Mesenchymal stem cell (in vitro differentiated cells and primary cell): ENCODE data around the gene ZBTB7C.
A peak's percentile ranks its signal among the peaks of the same experiment; 100 is the strongest.

Experiments used
- DNase-seq: peaks from one replicate; pipeline ENCODE4 v3.0.0-alpha.2; 2013
- H2AFZ ChIP-seq: one replicate; pipeline ENCODE4 v1.6.1; 2013; ENCODE audit warnings: low read depth, mild to moderate bottlenecking, control low read depth, inconsistent platforms, low read length, moderate library complexity
- H2AK5ac ChIP-seq: 2 replicates; pipeline ENCODE4 v1.6.1; 2013; ENCODE audit warnings: low read length, moderate library complexity, mild to moderate bottlenecking, inconsistent platforms; ENCODE audit not compliant: severe bottlenecking
- H2BK120ac ChIP-seq: one replicate; pipeline ENCODE4 v1.6.1; 2013; ENCODE audit warnings: low read depth, mild to moderate bottlenecking, inconsistent platforms, low read length, moderate library complexity
- H2BK12ac ChIP-seq, 2 experiments: one replicate each; pipeline ENCODE4 v1.6.1; 2013; ENCODE audit warnings: inconsistent platforms in 2 of 2, low read length in 2 of 2, mild to moderate bottlenecking in 2 of 2, moderate library complexity in 2 of 2, control low read depth in 1 of 2
- H2BK15ac ChIP-seq: one replicate; pipeline ENCODE4 v1.6.1; 2013; ENCODE audit warnings: mild to moderate bottlenecking, low read depth, inconsistent platforms; ENCODE audit not compliant: poor library complexity, severe bottlenecking
- H2BK5ac ChIP-seq: 2 replicates; pipeline ENCODE4 v1.6.1; 2013; ENCODE audit warnings: low read depth, mild to moderate bottlenecking, low read length, control low read depth, inconsistent platforms; ENCODE audit not compliant: poor library complexity, severe bottlenecking
- H3K14ac ChIP-seq, 2 experiments: one replicate each; pipeline ENCODE4 v1.6.1; 2013; ENCODE audit warnings: inconsistent platforms in 2 of 2, low read length in 2 of 2, control low read depth in 1 of 2, mild to moderate bottlenecking in 1 of 2, moderate library complexity in 1 of 2
- H3K18ac ChIP-seq, 2 experiments: one replicate each; pipeline ENCODE4 v1.6.1; 2013; ENCODE audit warnings: inconsistent platforms in 2 of 2, low read length in 2 of 2, control low read depth in 1 of 2, low read depth in 1 of 2, mild to moderate bottlenecking in 1 of 2
- H3K23ac ChIP-seq, 2 experiments: one replicate each; pipeline ENCODE4 v1.6.1; 2013; ENCODE audit warnings: inconsistent platforms in 2 of 2, low read length in 2 of 2, mild to moderate bottlenecking in 2 of 2, moderate library complexity in 2 of 2, control low read depth in 1 of 2
- H3K27ac ChIP-seq: 2 replicates; pipeline ENCODE4 v1.5.1; 2013; ENCODE audit warnings: mild to moderate bottlenecking, moderate library complexity, low read length, control low read depth, inconsistent platforms; ENCODE audit not compliant: poor library complexity, severe bottlenecking
- H3K27me3 ChIP-seq, 2 experiments: 2 replicates each; pipeline versions ENCODE4 v1.6.1 to v1.7.0; 2013; ENCODE audit warnings: low read length in 2 of 2, mild to moderate bottlenecking in 2 of 2, moderate library complexity in 2 of 2, control low read depth in 1 of 2, inconsistent platforms in 1 of 2; ENCODE audit not compliant: control insufficient read depth in 1 of 2, insufficient read depth in 1 of 2
- H3K36me3 ChIP-seq, 2 experiments: 2 replicates each; pipeline versions ENCODE4 v1.6.1 to v1.7.0; 2013; ENCODE audit warnings: low read length in 2 of 2, control low read depth in 1 of 2, inconsistent platforms in 1 of 2, low read depth in 1 of 2, mild to moderate bottlenecking in 1 of 2; ENCODE audit not compliant: insufficient read depth in 2 of 2, control insufficient read depth in 1 of 2
- H3K4ac ChIP-seq, 2 experiments: one replicate each; pipeline ENCODE4 v1.6.1; 2013; ENCODE audit warnings: inconsistent platforms in 2 of 2, low read length in 2 of 2, mild to moderate bottlenecking in 2 of 2, moderate library complexity in 2 of 2, control low read depth in 1 of 2, low read depth in 1 of 2
- H3K4me1 ChIP-seq: 2 replicates; pipeline ENCODE4 v1.6.1; 2013; ENCODE audit warnings: low read depth, low read length, control low read depth; ENCODE audit not compliant: control insufficient read depth, insufficient read depth
- H3K4me2 ChIP-seq: 2 replicates; pipeline ENCODE4 v1.6.1; 2013; ENCODE audit warnings: low read length, mild to moderate bottlenecking, inconsistent platforms; ENCODE audit not compliant: poor library complexity, severe bottlenecking
- H3K4me3 ChIP-seq, 2 experiments: 2 replicates each; pipeline versions ENCODE4 v1.5.1 to v1.7.0; 2013; ENCODE audit warnings: low read length in 2 of 2, mild to moderate bottlenecking in 2 of 2, control low read depth in 1 of 2, low read depth in 1 of 2; ENCODE audit not compliant: insufficient read depth in 1 of 2
- H3K79me1 ChIP-seq: replicated peaks from 2 replicates; pipeline ENCODE4 v1.6.1; 2013; ENCODE audit warnings: mild to moderate bottlenecking, control low read depth, low read length, inconsistent platforms; ENCODE audit not compliant: poor library complexity, severe bottlenecking
- H3K9ac ChIP-seq: 2 replicates; pipeline ENCODE4 v1.7.0; 2013; ENCODE audit warnings: mild to moderate bottlenecking, low read length, moderate library complexity
- H3K9me3 ChIP-seq: 2 replicates; pipeline ENCODE4 v1.7.0; 2013; ENCODE audit warnings: mild to moderate bottlenecking, low read length; ENCODE audit not compliant: control insufficient read depth
- H4K8ac ChIP-seq: one replicate; pipeline ENCODE4 v1.6.1; 2013; ENCODE audit warnings: inconsistent platforms, mild to moderate bottlenecking, low read length, moderate library complexity
- H4K91ac ChIP-seq: one replicate; pipeline ENCODE4 v1.6.1; 2013; ENCODE audit warnings: mild to moderate bottlenecking, low read length, inconsistent platforms
- WGBS: methylation state at CpG from one replicate; pipeline ENCODE4 v1.1.7; 2013; ENCODE audit warnings: mixed read lengths; 5-methylcytosine and 5-hydroxymethylcytosine counted together

ZBTB7C gene

DNA sequence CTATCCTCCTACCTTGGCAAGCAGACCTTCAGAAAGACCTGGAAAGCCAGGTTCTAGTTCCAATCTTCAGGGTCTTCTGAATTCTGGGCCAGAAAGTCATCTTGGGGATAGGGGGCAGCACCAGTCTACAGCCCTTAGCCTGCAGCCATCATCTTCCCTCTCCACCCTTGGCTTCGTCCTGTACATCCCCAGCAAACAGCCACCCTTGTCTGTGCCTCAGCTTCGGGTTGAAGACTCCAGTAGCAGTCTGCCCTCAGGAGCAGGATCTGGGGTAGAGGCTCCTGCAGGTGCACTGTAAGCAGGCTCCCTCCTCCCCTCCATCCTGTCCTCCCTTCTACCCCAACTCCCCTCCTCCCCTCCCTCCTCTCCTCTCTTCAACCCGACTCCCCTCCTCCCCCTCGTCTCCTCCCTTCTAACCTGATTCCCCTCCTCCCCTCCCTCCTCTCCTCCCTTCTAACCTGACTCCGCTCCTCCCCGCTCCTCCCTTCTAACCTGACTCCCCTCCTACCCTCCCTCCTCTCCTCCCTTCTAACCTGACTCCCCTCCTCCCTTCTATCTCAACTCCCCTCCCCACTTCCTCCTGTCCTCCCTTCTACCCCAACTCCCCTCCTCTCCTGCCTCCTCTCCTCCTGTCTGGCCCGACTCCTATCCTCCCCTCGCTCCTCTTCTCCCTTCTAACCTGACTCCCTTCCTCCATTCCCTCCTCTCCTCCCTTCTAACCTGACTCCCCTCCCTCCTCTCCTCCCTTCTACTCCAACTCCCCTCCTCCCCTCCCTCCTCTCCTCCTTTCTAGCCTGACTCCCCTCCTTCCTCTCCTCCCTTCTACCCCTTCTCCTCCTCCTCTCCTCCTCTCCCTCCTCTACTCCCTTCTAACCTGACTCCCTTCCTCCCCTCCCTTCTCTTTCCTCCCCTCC, 388.6 kb downstream of the ZBTB7C start:
- H3K4me2 ChIP-seq, result no peak overlapping the region
- H3K4ac ChIP-seq, result no peak overlapping the region
- H2BK15ac ChIP-seq, result no peak overlapping the region
- H3K18ac ChIP-seq, result no peak overlapping the region
- H3K23ac ChIP-seq, result no peak overlapping the region
- H2BK120ac ChIP-seq, result no peak overlapping the region
- no peak overlapping the region for H3K27ac ChIP-seq
- H3K9me3 ChIP-seq, result no peaks in the 10 kb centered on the region
- no peak overlapping the region for H3K9ac ChIP-seq
- H2BK5ac ChIP-seq, result no peak overlapping the region
- no peak overlapping the region for H3K4me3 ChIP-seq
- WGBS, result 41% methylated on average over 8 of the region's 8 CpGs
- H3K36me3 ChIP-seq, result no peaks in the 10 kb centered on the region
- H2AFZ ChIP-seq, result no peak overlapping the region
- DNase-seq, result no peak
- peaks cover 28 to 29% of the 10 kb centered on the region in 2 experiments for H3K27me3 ChIP-seq
- no peak overlapping the region for H2BK12ac ChIP-seq
- H3K4me1 ChIP-seq, result peaks cover 11% of the 10 kb centered on the region
- H4K91ac ChIP-seq, result no peak overlapping the region
- no peaks in the 10 kb centered on the region for H3K79me1 ChIP-seq
- H4K8ac ChIP-seq, result no peak overlapping the region
- no peak overlapping the region for H2AK5ac ChIP-seq
- H3K14ac ChIP-seq, result no peak overlapping the region

GRCh38 chr18:48019557-48020325, 389.4 kb downstream of the ZBTB7C start:
- Histone ChIP-seq H2BK120ac (no peak overlapping the region), H3K4me3 (no peak overlapping the region), H2AK5ac (no peak overlapping the region), H4K91ac (no peak overlapping the region), H3K9me3 (no peaks in the 10 kb centered on the region), H3K79me1 (no peaks in the 10 kb centered on the region), H3K4ac (no peak overlapping the region), H3K27me3 (peaks cover 28 to 29% of the 10 kb centered on the region in 2 experiments), H3K4me1 (peaks cover 11% of the 10 kb centered on the region), H3K18ac (no peak overlapping the region), H3K23ac (no peak overlapping the region), H3K14ac (no peak overlapping the region), H2BK5ac (no peak overlapping the region), H3K36me3 (no peaks in the 10 kb centered on the region), H2BK12ac (no peak overlapping the region), H3K4me2 (no peak overlapping the region), H3K9ac (no peak overlapping the region), H4K8ac (no peak overlapping the region), H3K27ac (no peak overlapping the region), H2BK15ac (no peak overlapping the region), H2AFZ (no peak overlapping the region)
- DNase-seq, result no peak
- 66% methylated on average over 6 of the region's 6 CpGs for WGBS

GRCh38 chr18:48018851-48019250, 390.3 kb downstream of the ZBTB7C start:
- Histone ChIP-seq H3K23ac (no peak overlapping the region), H2AK5ac (no peak overlapping the region), H3K27me3 (peaks cover 28 to 29% of the 10 kb centered on the region in 2 experiments), H3K9ac (no peak overlapping the region), H3K36me3 (no peaks in the 10 kb centered on the region), H3K14ac (no peak overlapping the region), H3K4me1 (peaks cover 8% of the 10 kb centered on the region), H3K4me3 (no peak overlapping the region), H4K91ac (no peak overlapping the region), H3K4me2 (no peak overlapping the region), H2BK15ac (no peak overlapping the region), H2AFZ (no peak overlapping the region), H2BK5ac (no peak overlapping the region), H3K4ac (no peak overlapping the region), H4K8ac (no peak overlapping the region), H2BK12ac (no peak overlapping the region), H2BK120ac (no peak overlapping the region), H3K79me1 (no peaks in the 10 kb centered on the region), H3K27ac (no peak overlapping the region), H3K18ac (no peak overlapping the region), H3K9me3 (no peaks in the 10 kb centered on the region)
- no peak for DNase-seq
- WGBS, result 76% methylated on average over 2 of the region's 3 CpGs

DNA sequence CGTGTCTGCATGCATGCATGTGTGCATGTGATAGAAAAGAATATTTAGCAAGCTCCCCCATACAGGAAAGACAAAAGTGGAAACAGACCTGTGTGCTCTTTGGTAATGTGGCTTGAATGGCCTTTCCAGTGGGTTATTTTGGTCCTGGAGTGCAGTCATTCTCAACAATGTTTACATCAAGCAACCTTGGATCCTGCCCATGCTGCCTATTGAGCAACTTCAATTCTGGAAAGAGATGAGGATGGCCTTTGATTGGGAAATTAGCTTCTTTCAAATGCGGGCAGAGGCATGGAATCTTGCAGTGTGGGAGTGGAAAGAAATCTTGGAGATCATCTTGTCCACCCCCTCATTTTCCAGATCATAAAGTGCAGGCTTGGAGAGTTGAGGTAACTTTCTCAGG, 391.5 kb downstream of the ZBTB7C start:
- Histone ChIP-seq H3K4me1 (peaks cover 2% of the 10 kb centered on the region), H2BK12ac (no peak overlapping the region), H3K9me3 (no peaks in the 10 kb centered on the region), H3K27ac (no peak overlapping the region), H4K91ac (no peak overlapping the region), H2AK5ac (no peak overlapping the region), H2BK5ac (no peak overlapping the region), H3K14ac (no peak overlapping the region), H3K9ac (no peak overlapping the region), H3K27me3 (peaks cover 28 to 29% of the 10 kb centered on the region in 2 experiments), H2BK15ac (no peak overlapping the region), H3K4me3 (no peak overlapping the region), H3K4me2 (no peak overlapping the region), H3K23ac (no peak overlapping the region), H3K79me1 (no peaks in the 10 kb centered on the region), H2BK120ac (no peak overlapping the region), H2AFZ (no peak overlapping the region), H4K8ac (no peak overlapping the region), H3K18ac (no peak overlapping the region), H3K4ac (no peak overlapping the region), H3K36me3 (no peaks in the 10 kb centered on the region)
- DNase-seq, result peak; percentile 54
- WGBS, result 79% methylated on average over 2 of the region's 2 CpGs
